ENCODE results near the gene KRTAP21-2.

DNA sequence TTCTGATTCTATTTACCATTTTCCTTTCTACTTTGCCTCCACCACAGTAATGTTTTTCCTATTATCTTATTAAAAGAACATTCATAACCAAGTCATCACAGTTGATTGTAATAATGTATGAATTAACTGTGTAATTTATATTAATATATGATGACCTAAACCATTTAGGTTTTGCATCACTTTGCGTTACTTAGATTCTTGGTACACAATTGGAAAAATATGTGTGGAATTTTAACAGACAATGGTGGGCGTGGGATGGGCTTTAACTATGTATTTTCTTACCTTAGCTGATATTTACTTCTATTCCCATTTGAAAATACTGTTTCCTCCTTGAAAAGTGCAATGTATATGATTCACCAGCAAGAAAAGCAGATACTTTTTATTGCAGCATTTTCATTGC is 32.1 kb downstream of the KRTAP21-2 start:
- TF ChIP-seq POLR2A (IDR thresholded peaks at IDR 0.05) = no peak
- TF ChIP-seq, protein P1, sequence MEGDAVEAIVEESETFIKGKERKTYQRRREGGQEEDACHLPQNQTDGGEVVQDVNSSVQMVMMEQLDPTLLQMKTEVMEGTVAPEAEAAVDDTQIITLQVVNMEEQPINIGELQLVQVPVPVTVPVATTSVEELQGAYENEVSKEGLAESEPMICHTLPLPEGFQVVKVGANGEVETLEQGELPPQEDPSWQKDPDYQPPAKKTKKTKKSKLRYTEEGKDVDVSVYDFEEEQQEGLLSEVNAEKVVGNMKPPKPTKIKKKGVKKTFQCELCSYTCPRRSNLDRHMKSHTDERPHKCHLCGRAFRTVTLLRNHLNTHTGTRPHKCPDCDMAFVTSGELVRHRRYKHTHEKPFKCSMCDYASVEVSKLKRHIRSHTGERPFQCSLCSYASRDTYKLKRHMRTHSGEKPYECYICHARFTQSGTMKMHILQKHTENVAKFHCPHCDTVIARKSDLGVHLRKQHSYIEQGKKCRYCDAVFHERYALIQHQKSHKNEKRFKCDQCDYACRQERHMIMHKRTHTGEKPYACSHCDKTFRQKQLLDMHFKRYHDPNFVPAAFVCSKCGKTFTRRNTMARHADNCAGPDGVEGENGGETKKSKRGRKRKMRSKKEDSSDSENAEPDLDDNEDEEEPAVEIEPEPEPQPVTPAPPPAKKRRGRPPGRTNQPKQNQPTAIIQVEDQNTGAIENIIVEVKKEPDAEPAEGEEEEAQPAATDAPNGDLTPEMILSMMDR (IDR thresholded peaks at IDR 0.05) = no peak
